H1 (cell line): ENCODE measurements around the gene SYPL1. TPM values are rescaled to one million over a fixed set of nuclear protein-coding genes. Genes with fewer than 3 reads are reported as not detected.

ENCODE experiments used
- CTCF ChIA-PET: fragments of 300-600 bp; sonication (Branson Sonifier 250); formaldehyde crosslinking; loops from one replicate; lab custom pipeline; 2021; ENCODE audit not compliant: partially characterized antibody; lab: Charles Lee
- POLR2A ChIA-PET: fragments of 300-600 bp; sonication (Branson Sonifier 250); formaldehyde crosslinking; loops from one replicate; lab custom pipeline; 2021; ENCODE audit warnings: inconsistent platforms; ENCODE audit not compliant: partially characterized antibody; lab: Charles Lee
- DNase-seq, 2 experiments: peaks; one replicate each; pipeline versions ENCODE4 v3.0.0 to v3.0.0-alpha.2; 2010 to 2022; ENCODE audit warnings: low spot score in 2 of 2, low read depth in 1 of 2, mixed read lengths in 1 of 2
- FAIRE-seq: peaks from 2 replicates; lab custom pipeline; 2011; peaks lifted over from hg19 to GRCh38; lab: Jason Lieb, UNC
- H2AFZ ChIP-seq: 2 replicates; pipeline ENCODE4 v1.8.1; 2012; ENCODE audit warnings: low read length, inconsistent platforms
- H2AK5ac ChIP-seq: 2 replicates; pipeline ENCODE4 v1.6.1; 2013; ENCODE audit warnings: low read depth, low read length
- H2BK120ac ChIP-seq: replicated peaks from 2 replicates; pipeline ENCODE3; 2013; ENCODE audit warnings: low read depth, low read length, inconsistent platforms
- H2BK12ac ChIP-seq: 2 replicates; pipeline ENCODE4 v1.6.1; 2013; ENCODE audit warnings: low read depth, low read length
- H2BK15ac ChIP-seq: 2 replicates; pipeline ENCODE4 v1.6.1; 2013; ENCODE audit warnings: low read length
- H2BK20ac ChIP-seq: 2 replicates; pipeline ENCODE4 v1.6.1; 2013; ENCODE audit warnings: low read length
- H2BK5ac ChIP-seq: 2 replicates; pipeline ENCODE4 v1.6.1; 2013; ENCODE audit warnings: low read depth, low read length
- H3K14ac ChIP-seq: 2 replicates; pipeline ENCODE4 v1.6.1; 2013; ENCODE audit warnings: inconsistent platforms; ENCODE audit not compliant: insufficient read length
- H3K18ac ChIP-seq: 2 replicates; pipeline ENCODE4 v1.6.1; 2013; ENCODE audit warnings: low read length; ENCODE audit errors: extremely low read depth
- H3K23ac ChIP-seq: 2 replicates; pipeline ENCODE4 v1.6.1; 2013; ENCODE audit warnings: inconsistent platforms; ENCODE audit not compliant: insufficient read length
- H3K23me2 ChIP-seq: 2 replicates; pipeline ENCODE4 v1.6.1; 2013; ENCODE audit warnings: low read depth, low read length
- H3K27ac ChIP-seq: 2 replicates; pipeline ENCODE4 v1.6.1; 2011; ENCODE audit warnings: low read depth, low read length, inconsistent platforms
- H3K27me3 ChIP-seq, 4 experiments: replicated peaks in 1 of 4; 1 replicate in 1 of 4; 2 replicates in 3 of 4; pipeline versions ENCODE4 v1.6.1 to v1.8.1; 2011 to 2013; ENCODE audit warnings: low read length in 3 of 4, mild to moderate bottlenecking in 3 of 4, inconsistent platforms in 2 of 4, mixed read lengths in 2 of 4, moderate library complexity in 1 of 4; ENCODE audit not compliant: control insufficient read depth in 3 of 4, insufficient read depth in 3 of 4; ENCODE audit errors: extremely low read depth in 1 of 4
- H3K36me3 ChIP-seq, 4 experiments: 2 replicates each; pipeline versions ENCODE4 v1.6.1 to v1.8.1; 2011 to 2013; ENCODE audit warnings: mild to moderate bottlenecking in 4 of 4, low read length in 3 of 4, moderate library complexity in 2 of 4, control low read depth in 1 of 4, inconsistent platforms in 1 of 4; ENCODE audit not compliant: insufficient read depth in 4 of 4, control insufficient read depth in 2 of 4
- H3K4ac ChIP-seq: replicated peaks from 2 replicates; pipeline ENCODE3; 2013; ENCODE audit warnings: low read length, low read depth, mixed read lengths, inconsistent platforms; ENCODE audit not compliant: insufficient read length
- H3K4me1 ChIP-seq, 4 experiments: replicated peaks in 1 of 4; 1 replicate in 1 of 4; 2 replicates in 3 of 4; pipeline versions ENCODE4 v1.6.1 to v1.8.1; 2011 to 2013; ENCODE audit warnings: low read length in 3 of 4, inconsistent platforms in 2 of 4, mixed read lengths in 1 of 4; ENCODE audit not compliant: insufficient read depth in 4 of 4, control insufficient read depth in 3 of 4
- H3K4me2 ChIP-seq, 2 experiments: 2 replicates each; pipeline versions ENCODE4 v1.6.1 to v1.8.1; 2011 to 2013; ENCODE audit warnings: low read depth in 2 of 2, low read length in 2 of 2, control low read depth in 1 of 2, inconsistent platforms in 1 of 2, mild to moderate bottlenecking in 1 of 2; ENCODE audit not compliant: insufficient read depth in 1 of 2
- H3K4me3 ChIP-seq, 4 experiments: fragments of 200-600, 300-600 bp in 1 of 4; sonication (generic), shearing (Covaris generic), sonication (Bioruptor Twin) in 1 of 4; 2 replicates each; pipeline versions ENCODE4 v1.5.1 to v1.8.1; 2011 to 2016; ENCODE audit warnings: low read length in 4 of 4, low read depth in 3 of 4, control low read depth in 2 of 4, inconsistent platforms in 2 of 4, mild to moderate bottlenecking in 2 of 4, mixed read lengths in 1 of 4, moderate library complexity in 1 of 4; ENCODE audit not compliant: insufficient read depth in 2 of 4; ENCODE audit errors: extremely low read depth in 1 of 4
- H3K56ac ChIP-seq: replicated peaks from 2 replicates; pipeline ENCODE3; 2013; ENCODE audit warnings: low read depth, mild to moderate bottlenecking, mixed read lengths, low read length, inconsistent platforms; ENCODE audit not compliant: insufficient read length
- H3K79me1 ChIP-seq: 2 replicates; pipeline ENCODE4 v1.6.1; 2013; ENCODE audit warnings: low read depth, low read length, control low read depth
- H3K79me2 ChIP-seq, 2 experiments: 2 replicates each; pipeline versions ENCODE4 v1.6.1 to v1.8.1; 2012 to 2013; ENCODE audit warnings: low read length in 2 of 2, mild to moderate bottlenecking in 2 of 2, inconsistent platforms in 1 of 2; ENCODE audit not compliant: insufficient read depth in 2 of 2, control insufficient read depth in 1 of 2
- H3K9ac ChIP-seq, 4 experiments: replicated peaks in 1 of 4; 1 replicate in 1 of 4; 2 replicates in 3 of 4; pipeline versions ENCODE4 v1.6.1 to v1.8.1; 2011 to 2013; ENCODE audit warnings: low read depth in 3 of 4, low read length in 3 of 4, control low read depth in 2 of 4, mild to moderate bottlenecking in 2 of 4, moderate library complexity in 2 of 4, inconsistent platforms in 1 of 4; ENCODE audit errors: extremely low read depth in 1 of 4
- H3K9me3 ChIP-seq, 2 experiments: 2 replicates each; pipeline versions ENCODE4 v1.6.1 to v1.8.1; 2012 to 2013; ENCODE audit warnings: mild to moderate bottlenecking in 2 of 2, moderate library complexity in 2 of 2, control low read depth in 1 of 2, inconsistent platforms in 1 of 2, low read depth in 1 of 2, low read length in 1 of 2, mixed read lengths in 1 of 2; ENCODE audit not compliant: insufficient read depth in 2 of 2
- H4K20me1 ChIP-seq, 2 experiments: replicated peaks in 1 of 2; 2 replicates each; pipeline versions ENCODE3 to v1.8.1; 2011 to 2013; ENCODE audit warnings: inconsistent platforms in 2 of 2, low read length in 2 of 2, mild to moderate bottlenecking in 1 of 2; ENCODE audit not compliant: insufficient read depth in 2 of 2, control insufficient read depth in 1 of 2
- H4K5ac ChIP-seq: 2 replicates; pipeline ENCODE4 v1.6.1; 2013; ENCODE audit warnings: low read length, low read depth, mixed read lengths, inconsistent platforms; ENCODE audit not compliant: insufficient read length
- H4K8ac ChIP-seq: 2 replicates; pipeline ENCODE4 v1.8.0; 2013; ENCODE audit warnings: mild to moderate bottlenecking, moderate library complexity, low read length, inconsistent platforms; ENCODE audit not compliant: insufficient read depth; ENCODE audit errors: extremely low read depth
- H4K91ac ChIP-seq: replicated peaks from 2 replicates; pipeline ENCODE3; 2013; ENCODE audit warnings: low read length, mixed read lengths, inconsistent platforms; ENCODE audit not compliant: insufficient read length
- ATF3 ChIP-seq: IDR thresholded peaks from 2 replicates; pipeline ENCODE4 v1.6.1; 2011; ENCODE audit warnings: low read depth, mild to moderate bottlenecking, low read length; ENCODE audit not compliant: insufficient read depth
- BRCA1 ChIP-seq: IDR thresholded peaks from 2 replicates; pipeline ENCODE4 v1.6.1; 2012; ENCODE audit warnings: low read depth, low read length, improper control_type of control experiment
- CBX8 ChIP-seq: fragments of 300-800, 300-1000 bp; sonication (generic); IDR thresholded peaks from 2 replicates; pipeline ENCODE4 v1.7.1; 2016; ENCODE audit warnings: low read depth, low read length, borderline replicate concordance
- CTBP2 ChIP-seq: IDR thresholded peaks from 2 replicates; pipeline ENCODE4 v1.7.0; 2011; ENCODE audit warnings: borderline replicate concordance, mild to moderate bottlenecking, moderate library complexity, mixed read lengths, low read length; ENCODE audit not compliant: insufficient read depth, insufficient read length
- MAX ChIP-seq: IDR thresholded peaks from 2 replicates; pipeline ENCODE4 v1.6.1; 2012; ENCODE audit warnings: inconsistent platforms
- NANOG ChIP-seq: IDR thresholded peaks from 2 replicates; pipeline ENCODE4 v1.6.1; 2011; ENCODE audit warnings: low read length, low read depth, mild to moderate bottlenecking, inconsistent platforms; ENCODE audit not compliant: insufficient read depth, poor library complexity, severe bottlenecking
- RAD21 ChIP-seq, 2 experiments: IDR thresholded peaks in 1 of 2; conservative IDR thresholded peaks in 1 of 2; 2 replicates each; pipeline ENCODE4 v1.6.1; 2011; ENCODE audit warnings: low read depth in 2 of 2, low read length in 2 of 2, improper control_type of control experiment in 1 of 2, inconsistent platforms in 1 of 2, mild to moderate bottlenecking in 1 of 2, moderate library complexity in 1 of 2
- RFX5 ChIP-seq: IDR thresholded peaks from 2 replicates; pipeline ENCODE4 v1.6.1; 2011; ENCODE audit warnings: low read depth, low read length, improper control_type of control experiment, borderline replicate concordance
- RXRA ChIP-seq: IDR thresholded peaks from 2 replicates; pipeline ENCODE4 v1.6.1; 2011; ENCODE audit warnings: low read depth, mild to moderate bottlenecking, low read length, moderate library complexity; ENCODE audit not compliant: insufficient read depth
- TAF1 ChIP-seq: IDR thresholded peaks from 2 replicates; pipeline ENCODE4 v1.6.1; 2011; ENCODE audit warnings: mild to moderate bottlenecking, low read depth, low read length
- USF2 ChIP-seq: IDR thresholded peaks from 2 replicates; pipeline ENCODE4 v1.6.1; 2011; ENCODE audit warnings: low read length, improper control_type of control experiment
- WGBS, 2 experiments: shearing (Covaris generic) in 1 of 2; methylation state at CpG; one replicate each; pipeline versions ENCODE4 v1.1.6 to v1.1.7; 2013 to 2015; ENCODE audit warnings: low lambda C conversion rate in 2 of 2, mixed read lengths in 2 of 2, inconsistent platforms in 1 of 2, low coverage in 1 of 2, missing lambda C conversion rate in 1 of 2; ENCODE audit not compliant: insufficient replicate concordance in 2 of 2, insufficient coverage in 1 of 2, insufficient read length in 1 of 2; ENCODE audit errors: extremely low coverage in 1 of 2, missing lambda C conversion rate in 1 of 2; 5-methylcytosine and 5-hydroxymethylcytosine counted together
- polyA plus RNA-seq, 7 experiments: library from polyadenylated mRNA; depleted of rRNA in 3 of 7; stranded (reverse) in 5 of 7; unstranded in 2 of 7; fragments of >200 nt in 5 of 7; fragments of 200-250 nt in 2 of 7; gene quantifications; 1 replicate in 5 of 7; 2 replicates in 1 of 7; 4 replicates in 1 of 7; pipeline versions ENCODE4 v1.2.1 to v1.2.3, GENCODE V29; 2011 to 2013; ENCODE audit warnings: missing spikeins in 2 of 7, mixed read lengths in 2 of 7
- total RNA-seq: library from RNA; stranded (reverse); fragmentation: NEBNext Ultra II Directional; extraction: Animal tissue kit (Norgen Biotek cat#: 25700); gene quantifications from 2 replicates; pipeline ENCODE4 v1.2.1, GENCODE V29; 2021

Gene SYPL1
- total and polyA plus RNA-seq, 2 of the 8 experiments (the other 6 are each of a cell fraction or from before 2014, with no cell fraction given) = 44.9 to 57.7 TPM

- Histone ChIP-seq H3K36me3 (no peaks in the 10 kb centered on the region), H2AK5ac (no peak overlapping the region), H2BK15ac (no peak overlapping the region), H3K56ac (no peak overlapping the region), H3K23ac (no peak overlapping the region), H3K4me2 (no peak overlapping the region), H3K79me1 (no peaks in the 10 kb centered on the region), H3K9me3 (no peaks in the 10 kb centered on the region), H3K4ac (no peak overlapping the region), H2BK12ac (no peak overlapping the region), H3K9ac (no peak overlapping the region), H3K79me2 (no peaks in the 10 kb centered on the region), H4K8ac (no peak overlapping the region), H4K91ac (no peak overlapping the region), H4K5ac (no peak overlapping the region), H3K14ac (no peak overlapping the region), H2BK5ac (no peak overlapping the region), H2AFZ (no peak overlapping the region), H3K27ac (no peak overlapping the region), H3K27me3 (no peaks in the 10 kb centered on the region), H3K23me2 (no peaks in the 10 kb centered on the region), H3K18ac (no peak overlapping the region), H3K4me3 (no peak overlapping the region), H2BK20ac (no peak overlapping the region), H4K20me1 (no peaks in the 10 kb centered on the region), H3K4me1 (peaks cover 0 to 4% (median 2%) of the 10 kb centered on the region in 4 experiments; a peak in 1 of 7 replicates), H2BK120ac (no peak overlapping the region)
- DNase-seq (no peak), FAIRE-seq (no peak)
- ChIA-PET CTCF (interaction anchor here (0.6 to 6.2 kb wide), 7 partner anchors 9 to 570 kb away, joined by 3 to 38 read pairs (median 4); no protein-coding TSS in a partner anchor), POLR2A (interaction anchor here (3.8 kb wide), 1 partner anchor 8 kb away, joined by 15 read pairs; no protein-coding TSS in a partner anchor)
- WGBS, 2 experiments = 91% methylated on average over 9 of the region's 9 CpGs; no CpG with 5 or more reads in 1 of the 2 experiments
- TF ChIP-seq CTBP2 (no peak), USF2 (no peak), TAF1 (no peak), BRCA1 (no peak), ATF3 (no peak), RXRA (no peak), MAX (no peak), CBX8 (no peak), RFX5 (no peak), NANOG (no peak), RAD21 (IDR thresholded peaks at IDR 0.05 in 1 of 2, conservative IDR thresholded peaks at IDR 0.05 in 1 of 2; ENCODE audit: low read depth in 2 of 2, low read length in 2 of 2) (no peak)
Observed at GRCh38 chr7:106074257-106074656, 37.9 kb downstream of the SYPL1 start.
